Islet precursor cell (in vitro differentiated cells): ENCODE results near the gene TFAP2B.

ENCODE experiments used
- DNase-seq: peaks from one replicate; pipeline ENCODE4 v3.0.0-alpha.2; 2018

Gene TFAP2B

DNA sequence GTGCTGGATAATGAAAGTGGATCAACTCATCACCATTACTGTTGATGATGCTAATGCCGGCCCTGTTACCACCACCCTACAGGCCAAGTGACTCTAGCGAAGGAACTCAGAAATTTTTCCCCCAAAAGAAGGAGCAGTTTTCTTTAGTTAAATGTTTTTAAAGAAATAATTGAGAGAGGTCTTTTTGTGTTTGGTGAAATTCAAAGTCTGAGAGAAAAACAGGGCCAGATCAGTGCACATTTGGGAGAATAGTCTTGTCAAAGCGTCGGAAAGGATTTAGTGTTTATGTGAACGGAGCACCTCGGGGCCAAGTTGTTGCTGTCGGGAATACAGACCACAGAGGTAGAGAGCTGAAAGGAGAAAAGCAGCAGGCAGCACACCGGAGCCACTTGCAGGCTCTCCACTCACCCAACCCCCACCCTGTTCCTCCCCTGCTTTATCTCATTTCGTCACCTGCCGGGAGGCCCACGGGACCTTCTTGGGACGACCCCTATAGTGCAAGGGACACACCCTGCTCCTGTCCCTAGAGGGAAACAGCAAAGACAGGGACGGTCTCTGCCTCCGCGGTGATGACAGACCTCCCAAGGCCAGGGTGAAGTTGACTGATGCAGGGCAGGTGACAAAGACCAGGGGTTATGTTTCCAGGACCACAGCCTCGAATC, 6.8 kb downstream of the TFAP2B start:
- no peak for DNase-seq

DNA sequence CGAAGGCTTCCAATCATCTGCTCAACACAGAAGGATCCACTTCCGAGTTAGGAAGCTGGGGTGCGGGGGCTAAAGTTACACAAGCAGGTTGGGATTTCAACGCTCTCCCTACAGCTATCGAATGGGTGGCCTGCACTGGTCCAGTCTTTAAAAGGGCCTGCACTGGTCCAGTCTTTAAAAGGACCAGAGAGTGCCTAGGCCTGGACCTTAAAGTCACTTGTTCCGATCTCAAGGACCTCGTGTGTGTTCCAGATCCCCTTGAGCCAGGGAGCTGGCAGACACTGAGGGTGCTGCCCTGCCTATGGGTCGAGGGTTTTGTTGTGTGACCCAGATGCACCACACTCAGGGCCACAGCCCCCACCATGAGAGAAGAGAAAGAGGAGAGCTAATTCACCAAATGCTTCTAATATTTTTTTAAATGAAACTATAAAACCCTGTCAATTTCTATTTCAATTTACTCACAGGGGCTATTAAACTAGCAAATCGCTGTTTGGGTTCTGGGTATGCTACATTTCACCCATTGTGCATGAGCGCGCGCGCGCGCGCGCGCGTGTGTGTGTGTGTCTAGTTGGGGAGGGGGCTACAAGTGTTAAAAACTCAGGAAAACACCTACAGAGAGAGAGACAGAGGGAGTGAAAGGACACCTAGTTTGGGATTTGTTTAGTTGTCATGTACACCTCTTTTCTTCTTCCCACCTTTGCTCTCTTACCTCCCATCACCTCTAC, 7.5 kb downstream of the TFAP2B start:
- no peak for DNase-seq

GRCh38 chr6:50826803-50827202, 8.1 kb downstream of the TFAP2B start:
- no peak for DNase-seq

GRCh38 chr6:50829049-50829448, 10.4 kb downstream of the TFAP2B start:
- no peak for DNase-seq

DNA sequence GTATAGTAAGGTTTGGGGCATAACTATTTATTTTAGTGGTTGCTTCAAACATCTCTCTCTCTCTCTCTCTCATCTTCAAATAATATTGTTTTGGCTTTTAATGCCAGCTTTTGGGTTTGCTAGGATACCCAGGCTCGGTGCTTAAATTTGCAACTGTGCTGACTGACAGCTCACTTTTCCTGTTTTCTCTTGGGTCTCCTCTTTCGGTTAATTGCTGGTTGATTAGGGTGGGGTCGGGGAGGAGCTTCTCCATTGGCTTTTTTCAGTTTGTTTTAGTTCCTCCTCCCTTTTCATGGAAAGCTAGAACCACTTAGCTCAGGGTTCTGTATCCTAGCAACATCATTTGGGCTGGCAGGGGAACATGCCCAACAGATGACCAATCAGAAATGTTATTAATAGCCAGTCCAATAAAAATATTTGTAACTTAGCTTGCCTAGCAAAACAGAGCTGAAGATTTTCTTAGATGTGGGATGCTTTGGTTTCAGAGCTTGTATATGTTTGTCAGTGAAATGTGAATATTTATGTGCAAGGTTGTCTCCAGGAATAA, 11.3 kb downstream of the TFAP2B start:
- DNase-seq = no peak

DNA sequence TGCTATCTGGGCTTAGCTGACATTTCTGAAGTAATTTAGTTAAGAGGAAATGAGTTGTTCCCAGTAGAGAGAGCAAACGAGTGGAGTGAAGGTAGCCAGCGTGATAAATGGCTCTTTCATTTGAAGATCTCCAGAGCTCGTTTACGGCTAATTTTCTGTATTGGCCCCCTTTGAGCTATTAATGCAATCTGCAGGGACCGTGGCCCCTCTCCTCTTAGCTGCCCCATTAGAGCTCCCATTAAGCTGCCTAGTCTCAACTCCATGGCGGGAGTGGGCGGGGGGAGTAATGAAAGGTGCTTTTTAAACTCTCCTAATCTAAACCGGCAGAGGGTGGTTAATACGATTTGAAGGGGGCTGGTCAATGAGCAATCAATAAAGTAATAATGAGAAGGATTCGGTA, 12.5 kb downstream of the TFAP2B start:
- DNase-seq = no peak

- DNase-seq = no peak
Measured at GRCh38 chr6:50832912-50833311, 14.2 kb downstream of the TFAP2B start.

GRCh38 chr6:50834929-50835410, 16.3 kb downstream of the TFAP2B start:
- no peak for DNase-seq

DNA sequence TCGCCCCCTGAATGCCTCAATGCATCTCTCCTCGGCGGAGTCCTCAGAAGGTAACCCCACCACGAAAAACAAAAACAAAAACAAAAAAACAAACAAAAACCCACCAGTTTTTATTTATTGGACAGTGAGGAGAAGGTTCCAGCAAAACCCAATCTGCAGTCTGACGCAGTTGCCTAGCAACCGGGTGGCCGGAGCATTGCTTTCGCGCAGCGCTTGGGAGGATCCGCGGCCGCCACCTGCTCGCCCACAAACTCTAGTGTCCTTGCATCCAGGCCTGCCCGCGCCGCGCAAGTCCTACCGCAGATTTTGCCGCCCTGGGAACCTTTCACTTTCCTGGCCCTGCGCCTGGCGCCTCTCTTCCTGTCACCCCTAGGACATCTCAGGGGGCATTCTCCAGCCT, 17.6 kb downstream of the TFAP2B start:
- DNase-seq = no peak

GRCh38 chr6:50837589-50838445, 19.1 kb downstream of the TFAP2B start:
- no peak for DNase-seq

DNA sequence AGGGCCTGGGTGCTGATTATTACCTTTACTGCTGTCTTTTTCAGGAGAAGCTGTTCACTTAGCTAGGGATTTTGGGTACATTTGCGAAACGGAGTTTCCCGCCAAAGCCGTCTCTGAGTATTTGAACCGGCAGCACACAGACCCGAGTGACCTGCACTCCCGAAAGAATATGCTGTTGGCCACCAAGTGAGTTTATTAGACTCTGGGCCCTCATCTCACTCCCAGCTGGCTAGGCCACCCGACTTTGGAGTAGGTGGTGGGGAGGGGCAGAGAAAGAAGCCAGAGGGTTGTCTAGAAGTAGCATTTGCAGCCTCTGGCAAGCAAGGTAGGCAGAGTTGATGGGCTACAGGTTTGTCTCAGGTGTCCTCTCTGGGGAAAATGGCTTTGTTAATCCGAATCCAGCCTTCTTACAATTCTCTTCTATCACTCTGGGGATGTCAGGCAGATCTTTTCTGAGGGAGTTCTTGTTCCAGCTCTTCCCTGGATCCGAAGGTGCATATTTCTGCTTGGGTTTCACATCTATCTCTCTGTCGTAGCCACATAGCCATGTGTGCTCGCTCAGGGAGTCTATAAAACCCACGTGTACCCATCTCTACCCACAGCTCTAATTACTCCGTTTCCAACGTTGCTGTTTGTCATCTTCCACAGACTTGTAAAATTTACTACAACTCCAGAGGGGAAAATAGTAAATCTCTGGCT, 21.6 kb downstream of the TFAP2B start:
- DNase-seq = no peak

- no peak for DNase-seq
Measured at GRCh38 chr6:50840811-50841192, 22.1 kb downstream of the TFAP2B start.

- DNase-seq = peak; percentile 79
Measured at GRCh38 chr6:50842446-50842845, 23.8 kb downstream of the TFAP2B start.

DNA sequence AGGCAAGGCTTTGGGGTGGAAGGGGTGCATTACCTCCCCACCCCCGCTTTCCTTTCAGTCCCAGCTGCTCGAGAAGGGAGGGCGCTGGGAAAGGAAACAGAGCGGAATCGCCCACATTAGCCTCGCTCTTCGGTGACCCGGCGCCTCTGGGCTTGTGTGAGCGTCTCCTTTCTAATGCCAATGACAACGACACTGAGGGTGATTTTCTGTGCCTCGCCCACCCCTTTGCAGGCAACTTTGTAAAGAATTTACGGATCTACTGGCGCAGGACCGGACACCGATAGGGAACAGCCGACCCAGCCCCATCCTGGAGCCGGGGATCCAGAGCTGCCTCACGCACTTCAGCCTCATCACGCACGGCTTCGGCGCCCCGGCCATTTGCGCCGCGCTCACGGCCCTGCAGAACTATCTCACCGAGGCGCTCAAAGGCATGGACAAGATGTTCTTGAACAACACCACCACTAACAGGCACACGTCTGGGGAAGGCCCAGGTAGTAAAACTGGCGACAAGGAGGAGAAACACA, 24.3 kb downstream of the TFAP2B start:
- peak; percentile 77 for DNase-seq

- DNase-seq = peak; percentile 87
Measured at GRCh38 chr6:50843842-50844241, 25.2 kb downstream of the TFAP2B start.

- peak; percentile 67 for DNase-seq
Measured at GRCh38 chr6:50845499-50846143, 26.9 kb downstream of the TFAP2B start.

DNA sequence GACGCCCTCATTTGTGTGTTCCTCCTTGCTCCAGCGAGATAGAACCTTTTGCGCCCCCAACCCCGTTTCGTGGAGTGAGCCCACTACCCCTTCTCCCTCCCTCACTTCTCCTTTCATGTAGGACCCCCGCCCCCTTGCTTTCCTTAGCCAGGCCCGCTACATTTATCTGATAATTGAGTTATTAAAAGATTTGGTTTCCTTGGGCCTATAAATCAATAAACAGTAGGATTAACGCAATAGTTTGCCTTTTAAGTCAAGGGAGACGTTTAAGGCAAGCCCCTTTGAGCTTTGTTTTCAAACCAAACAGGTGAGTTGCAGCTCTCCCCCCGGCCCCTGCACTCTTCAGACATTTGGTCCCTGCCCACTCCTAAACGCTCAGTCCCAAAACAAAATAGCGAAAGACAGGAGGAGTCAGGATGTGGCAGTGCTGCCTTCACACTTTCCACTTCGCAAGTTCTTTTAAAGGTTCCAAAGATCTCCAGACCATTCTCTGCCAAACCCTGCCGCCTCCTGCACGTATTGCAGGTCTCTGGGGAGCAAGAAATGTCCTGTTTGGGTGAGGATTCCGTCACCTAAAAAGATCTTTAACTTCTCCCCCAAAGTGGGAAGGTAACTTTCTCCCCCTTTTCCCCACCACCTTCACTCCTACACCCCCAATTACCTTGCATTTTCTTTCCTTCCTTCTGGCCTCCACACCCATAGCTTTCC, 27.6 kb downstream of the TFAP2B start:
- DNase-seq = no peak

- no peak for DNase-seq
Measured at GRCh38 chr6:50846852-50847155, 28.1 kb downstream of the TFAP2B start.

DNA sequence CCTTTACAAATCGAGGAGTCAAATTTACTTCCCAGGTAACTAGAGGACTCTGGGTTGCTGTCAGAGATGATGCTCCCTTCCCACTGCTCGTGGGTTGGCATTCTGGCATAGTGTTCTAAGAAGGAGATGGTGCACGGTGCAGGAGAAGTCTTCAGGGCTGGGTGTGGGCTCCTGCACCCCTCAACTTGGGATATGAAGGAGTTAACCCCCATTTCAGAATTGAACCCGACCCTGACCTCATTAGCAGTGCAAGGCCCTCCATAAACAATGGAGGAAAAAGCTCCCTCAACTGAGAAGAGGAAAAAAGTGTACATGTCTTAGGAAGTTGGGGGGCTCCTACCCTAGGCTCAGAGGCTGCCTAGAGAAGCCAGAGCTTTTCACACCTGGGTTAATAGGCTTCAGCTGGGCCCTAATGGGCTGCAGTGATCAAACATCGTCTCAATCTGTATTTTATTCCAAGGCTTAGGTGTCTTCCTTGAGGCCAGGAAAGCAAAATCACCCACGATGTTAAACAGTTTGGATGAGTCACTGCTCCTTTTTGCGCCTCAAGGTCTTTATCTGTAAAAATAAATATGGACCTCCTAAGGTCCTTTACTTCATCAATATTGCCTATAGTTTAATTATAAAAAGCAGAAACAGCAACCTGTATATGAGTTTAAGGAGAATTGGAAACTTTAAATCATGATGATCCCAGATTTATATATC, 29.4 kb downstream of the TFAP2B start:
- DNase-seq = no peak

DNA sequence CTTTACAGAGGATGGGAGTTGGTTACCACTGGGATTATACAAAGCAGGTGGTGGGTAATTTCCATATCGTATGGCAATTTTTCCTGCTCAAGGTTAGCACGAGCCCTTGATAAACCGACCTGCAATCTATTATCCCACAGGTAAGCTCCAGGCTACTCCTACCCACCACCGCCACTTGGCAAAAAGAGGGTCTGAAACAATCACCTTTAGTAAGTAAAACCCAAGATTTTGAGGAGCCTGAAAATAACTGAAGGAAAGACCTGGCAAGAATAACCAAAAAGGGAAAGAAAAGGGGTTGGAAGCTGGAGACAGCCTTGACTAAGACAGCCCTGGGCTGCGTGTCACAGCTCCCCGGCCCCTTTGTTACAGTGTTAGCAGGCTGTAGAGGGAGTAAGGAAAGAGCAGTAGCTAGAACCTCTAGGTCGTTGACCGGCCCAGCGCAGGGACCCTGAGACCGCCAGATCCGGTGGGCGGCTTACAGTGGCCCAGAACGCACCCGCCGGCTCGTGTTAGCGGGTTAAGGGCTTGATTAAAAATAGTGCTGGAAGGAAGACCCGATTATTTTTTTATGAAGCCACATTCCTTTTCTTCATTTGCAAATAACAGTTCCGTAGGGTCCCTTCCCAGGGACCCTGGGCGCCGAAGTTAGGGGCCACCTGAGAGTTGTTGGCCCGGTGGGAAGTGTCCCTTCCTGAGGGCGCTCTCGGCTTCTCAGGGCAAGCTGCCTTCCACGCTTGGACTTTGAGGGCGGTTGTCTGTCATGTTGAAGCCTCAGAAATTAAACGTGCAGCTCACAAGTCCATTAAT, 30.5 kb downstream of the TFAP2B start:
- no peak for DNase-seq
